Measurements from ENCODE around the gene MCRS1. TPM values are rescaled to one million over a fixed set of nuclear protein-coding genes. Genes with fewer than 3 reads are reported as not detected.

MCRS1 gene
- total and polyA plus RNA-seq, 2 experiments from 2014 or later: 105 to 139 TPM

- TF ChIP-seq CTCF (conservative IDR thresholded peaks at IDR 0.05; ENCODE audit: low read depth in 2 of 2) (no peak), ZNF114 (CRISPR knock-in tag; IDR thresholded peaks at IDR 0.05) (no peak), ZNF331 (CRISPR knock-in tag; IDR thresholded peaks at IDR 0.05; ENCODE audit: low read depth) (no peak), EZH2 (IDR thresholded peaks at IDR 0.05; ENCODE audit: low read depth, unreplicated experiment) (no peak)
Measured at GRCh38 chr12:49535921-49536525, 31.9 kb downstream of the MCRS1 start (continued).

- Histone ChIP-seq H3F3A (replicated peaks; ENCODE audit: low read depth) (no peaks in the 10 kb centered on the region), H3K27me3 (ENCODE audit: insufficient read depth) (peaks cover 67% of the 10 kb centered on the region), H3K27ac (ENCODE audit: low read depth) (no peak overlapping the region), H2AFZ (no peak overlapping the region), H3K4me2 (no peak overlapping the region; the same call in 1 of the 2 replicates), H3K79me2 (replicated peaks; ENCODE audit: insufficient read depth) (no peaks in the 10 kb centered on the region), H3K36me3 (ENCODE audit: insufficient read depth) (no peaks in the 10 kb centered on the region; the same call in 1 of the 2 replicates), H3K4me3 (no peak overlapping the region), H3K9me2 (ENCODE audit: insufficient read depth) (no peaks in the 10 kb centered on the region), H3K4me1 (ENCODE audit: insufficient read depth) (peaks cover 17% of the 10 kb centered on the region), H4K20me1 (replicated peaks; ENCODE audit: insufficient read depth) (peaks cover 4% of the 10 kb centered on the region; the same call in 1 of the 2 replicates)
- H3K27ac Mint-ChIP-seq: no peak overlapping the region
- H3K4me3 Mint-ChIP-seq: no peak overlapping the region; the same call in 2 of the 3 replicates
- peaks cover 44% of the 10 kb centered on the region for H3K27me3 Mint-ChIP-seq (ENCODE audit: insufficient read depth, low read depth, poor library complexity)
- DNase-seq (ENCODE audit: low spot score) (peak; percentile 42), ATAC-seq (peak; percentile 37)
- H3K9me3 Mint-ChIP-seq: no peaks in the 10 kb centered on the region; the same call in 1 of the 3 replicates
- no peaks in the 10 kb centered on the region; the same call in 2 of the 3 replicates for H3K36me3 Mint-ChIP-seq (ENCODE audit: low read depth)
- peaks cover 17% of the 10 kb centered on the region; the same call in 2 of the 3 replicates for H3K4me1 Mint-ChIP-seq
- no peak for TF ChIP-seq NANOG (IDR thresholded peaks at IDR 0.05; ENCODE audit: borderline replicate concordance)
- no peak for TF ChIP-seq ZNF331 (CRISPR knock-in tag; IDR thresholded peaks at IDR 0.05; ENCODE audit: low read depth)
- no peak for TF ChIP-seq STAT1 (IDR thresholded peaks at IDR 0.05; ENCODE audit: unreplicated experiment)
- no peak for TF ChIP-seq CTCF (conservative IDR thresholded peaks at IDR 0.05; ENCODE audit: low read depth in 2 of 2)
- no peak for TF ChIP-seq ZNF462 (CRISPR knock-in tag; IDR thresholded peaks at IDR 0.05)
- no peak for TF ChIP-seq EZH2 (IDR thresholded peaks at IDR 0.05; ENCODE audit: low read depth, unreplicated experiment)
- TF ChIP-seq POLR2AphosphoS5 (IDR thresholded peaks at IDR 0.05; ENCODE audit: low read depth): no peak
- TF ChIP-seq ETS1 (IDR thresholded peaks at IDR 0.05): no peak
- TF ChIP-seq EZH2phosphoT487 (IDR thresholded peaks at IDR 0.05; ENCODE audit: unreplicated experiment): no peak
- no peak for TF ChIP-seq ZNF114 (CRISPR knock-in tag; IDR thresholded peaks at IDR 0.05)
- no peak for TF ChIP-seq JUNB (IDR thresholded peaks at IDR 0.05; ENCODE audit: unreplicated experiment)
- TF ChIP-seq CREB1 (CRISPR knock-in tag; IDR thresholded peaks at IDR 0.05; ENCODE audit: low read depth): no peak
Measured at GRCh38 chr12:49534731-49535278, 33.1 kb downstream of the MCRS1 start.
